A549 (cell line): ENCODE measurements around the gene CNTNAP2. TPM values are rescaled to one million over a fixed set of nuclear protein-coding genes. Genes with fewer than 3 reads are reported as not detected.

ENCODE experiments used
- ATAC-seq, 2 experiments: fragments of 200-7000 bp in 1 of 2; fragments of >200 bp in 1 of 2; cut with Nextera tagmentation in 1 of 2; cut with Tn5 transposase in 1 of 2; 3 replicates each; pipeline versions ENCODE4 v1.8.0 to v1.9.1; 2018 to 2020; ENCODE audit warnings: mild to moderate bottlenecking in 1 of 2, moderate library complexity in 1 of 2
- CTCF ChIA-PET: fragments of 300-600 bp; sonication (Branson Sonifier 250); formaldehyde crosslinking; extraction: SDS; loops from one replicate; lab custom pipeline; 2021; ENCODE audit warnings: antibody characterized with exemption, inconsistent platforms; lab: Yijun Ruan, JAX
- POLR2A ChIA-PET: fragments of 350-600 bp; formaldehyde crosslinking; extraction: SDS; loops from one replicate; lab custom pipeline; 2021; ENCODE audit warnings: antibody characterized with exemption, inconsistent platforms; lab: Yijun Ruan, JAX
- DNase-seq, 2 experiments: peaks; one replicate each; pipeline versions ENCODE4 v3.0.0 to v3.0.0-alpha.2; 2011 to 2016; ENCODE audit warnings: low read depth in 1 of 2, low spot score in 1 of 2
- FAIRE-seq: peaks from 2 replicates; lab custom pipeline; 2011; peaks lifted over from hg19 to GRCh38; lab: Jason Lieb, UNC
- H3K27ac ChIP-seq, 2 experiments: fragments of >200 bp; sonication (Bioruptor Twin); formaldehyde crosslinking; 3 replicates each; pipeline ENCODE4 v1.5.1; 2016 to 2017
- H3K4me1 ChIP-seq: fragments of >200 bp; sonication (Bioruptor Twin); formaldehyde crosslinking; 3 replicates; pipeline ENCODE4 v1.6.1; 2016
- H3K4me2 ChIP-seq: fragments of >200 bp; sonication (Bioruptor Twin); formaldehyde crosslinking; 3 replicates; pipeline ENCODE4 v1.6.1; 2016
- H3K4me3 ChIP-seq: fragments of >200 bp; sonication (Bioruptor Twin); formaldehyde crosslinking; 3 replicates; pipeline ENCODE4 v1.5.1; 2016
- H3K9me3 ChIP-seq: fragments of >200 bp; sonication (Bioruptor Twin); formaldehyde crosslinking; 3 replicates; pipeline ENCODE4 v1.6.1; 2016
- BHLHE40 ChIP-seq: IDR thresholded peaks from 2 replicates; pipeline ENCODE4 v1.6.1; 2012; ENCODE audit warnings: low read depth, low read length, inconsistent platforms
- CBX2 ChIP-seq: fragments of 200-600 bp; sonication (generic); IDR thresholded peaks from 2 replicates; pipeline ENCODE4 v1.6.1; 2016; ENCODE audit warnings: low read depth, mild to moderate bottlenecking, borderline replicate concordance
- CHD4 ChIP-seq: fragments of 200-600 bp; sonication (generic); IDR thresholded peaks from 2 replicates; pipeline ENCODE4 v1.6.1; 2016; ENCODE audit warnings: antibody characterized with exemption, mild to moderate bottlenecking, borderline replicate concordance
- EP300 ChIP-seq, 2 experiments: fragments of >200 bp; sonication (Bioruptor Twin); formaldehyde crosslinking; IDR thresholded peaks; 2 replicates in 1 of 2; 3 replicates in 1 of 2; pipeline ENCODE4 v1.6.1; 2016 to 2017
- ESRRA ChIP-seq: fragments of 150-350 bp; IDR thresholded peaks from 2 replicates; pipeline ENCODE4 v1.6.1; 2014; ENCODE audit warnings: mild to moderate bottlenecking, low read length, borderline replicate concordance
- FOSL2 ChIP-seq, 2 experiments: fragments of 450-650 bp in 1 of 2; fragments of >200 bp in 1 of 2; sonication (Bioruptor Twin) in 1 of 2; formaldehyde crosslinking; IDR thresholded peaks; 2 replicates each; pipeline versions ENCODE4 v1.5.0 to v1.6.1; 2016 to 2020; ENCODE audit warnings: mild to moderate bottlenecking in 1 of 2, moderate library complexity in 1 of 2
- FOXS1 ChIP-seq: fragments of 250-450 bp; sonication (Bioruptor Pico); IDR thresholded peaks from 2 replicates; pipeline ENCODE4 v1.5.0; 2020; ENCODE audit warnings: mild to moderate bottlenecking, moderate library complexity
- GATA3 ChIP-seq: IDR thresholded peaks from 2 replicates; pipeline ENCODE4 v1.6.1; 2012; ENCODE audit warnings: borderline replicate concordance
- HDAC2 ChIP-seq: fragments of 200-600 bp; sonication (generic); IDR thresholded peaks from 2 replicates; pipeline ENCODE4 v1.6.1; 2016
- HEYL ChIP-seq: fragments of 250-450 bp; sonication (Bioruptor Pico); IDR thresholded peaks from 2 replicates; pipeline ENCODE4 v1.8.0; 2021; ENCODE audit warnings: mild to moderate bottlenecking, moderate library complexity
- HOXB13 ChIP-seq: fragments of 250-450 bp; sonication (Bioruptor Pico); IDR thresholded peaks from 2 replicates; pipeline ENCODE4 v1.5.0; 2020; ENCODE audit warnings: low read depth, mild to moderate bottlenecking, moderate library complexity
- HOXB5 ChIP-seq: fragments of 250-450 bp; sonication (Bioruptor Pico); IDR thresholded peaks from 2 replicates; pipeline ENCODE4 v1.5.0; 2020; ENCODE audit warnings: mild to moderate bottlenecking, moderate library complexity
- JUN ChIP-seq, 2 experiments: fragments of >200 bp; sonication (Bioruptor Twin); formaldehyde crosslinking; IDR thresholded peaks; 2 replicates in 1 of 2; 3 replicates in 1 of 2; pipeline ENCODE4 v1.6.1; 2016 to 2017
- NFE2L2 ChIP-seq: fragments of 150-350 bp; conservative IDR thresholded peaks from 2 replicates; pipeline ENCODE4 v1.6.1; 2014; ENCODE audit warnings: low read length
- NPAS2 ChIP-seq: fragments of 250-450 bp; sonication (Bioruptor Pico); IDR thresholded peaks from 2 replicates; pipeline ENCODE4 v1.8.0; 2022; ENCODE audit warnings: mild to moderate bottlenecking, moderate library complexity, borderline replicate concordance
- NR3C1 ChIP-seq: fragments of >200 bp; sonication (Bioruptor Twin); formaldehyde crosslinking; IDR thresholded peaks from 3 replicates; pipeline ENCODE4 v1.6.1; 2017
- PHF8 ChIP-seq: fragments of 200-600 bp; sonication (generic); IDR thresholded peaks from 2 replicates; pipeline ENCODE4 v1.6.1; 2016; ENCODE audit warnings: low read depth, mild to moderate bottlenecking, antibody characterized with exemption, moderate library complexity, borderline replicate concordance
- POLR2AphosphoS2 ChIP-seq: conservative IDR thresholded peaks from 2 replicates; pipeline ENCODE4 v1.6.1; 2012; ENCODE audit warnings: low read length, improper control_type of control experiment, inconsistent platforms
- RCOR1 ChIP-seq: fragments of 150-350 bp; IDR thresholded peaks from 2 replicates; pipeline ENCODE4 v1.6.1; 2014; ENCODE audit warnings: antibody characterized with exemption, low read length, low read depth
- RNF2 ChIP-seq: fragments of 200-600 bp; sonication (generic); IDR thresholded peaks from 2 replicates; pipeline ENCODE4 v1.6.1; 2016; ENCODE audit warnings: low read depth, mild to moderate bottlenecking, antibody characterized with exemption, moderate library complexity, borderline replicate concordance
- SMC3 ChIP-seq: fragments of >200 bp; sonication (Bioruptor Twin); formaldehyde crosslinking; IDR thresholded peaks from 3 replicates; pipeline ENCODE4 v1.6.1; 2018; ENCODE audit warnings: inconsistent platforms
- WGBS: methylation state at CpG from one replicate; pipeline ENCODE4 v1.1.6; 2017; ENCODE audit errors: missing lambda C conversion rate; 5-methylcytosine and 5-hydroxymethylcytosine counted together
- polyA plus RNA-seq, 4 experiments: library from polyadenylated mRNA; depleted of rRNA in 3 of 4; stranded (reverse); fragments of >200 nt; fragmentation: RNase III in 1 of 4; extraction: RNeasy Plus Mini Kit Qiagen cat#74134 plus additional on column Dnase treatment in 1 of 4; gene quantifications; 2 replicates in 3 of 4; 3 replicates in 1 of 4; pipeline ENCODE4 v1.2.3, GENCODE V29; 2011 to 2017

The CNTNAP2 gene
- polyA plus RNA-seq, 2 of the 4 experiments (the other 2 are of a cell fraction) = 0.05 to 0.13 TPM

DNA sequence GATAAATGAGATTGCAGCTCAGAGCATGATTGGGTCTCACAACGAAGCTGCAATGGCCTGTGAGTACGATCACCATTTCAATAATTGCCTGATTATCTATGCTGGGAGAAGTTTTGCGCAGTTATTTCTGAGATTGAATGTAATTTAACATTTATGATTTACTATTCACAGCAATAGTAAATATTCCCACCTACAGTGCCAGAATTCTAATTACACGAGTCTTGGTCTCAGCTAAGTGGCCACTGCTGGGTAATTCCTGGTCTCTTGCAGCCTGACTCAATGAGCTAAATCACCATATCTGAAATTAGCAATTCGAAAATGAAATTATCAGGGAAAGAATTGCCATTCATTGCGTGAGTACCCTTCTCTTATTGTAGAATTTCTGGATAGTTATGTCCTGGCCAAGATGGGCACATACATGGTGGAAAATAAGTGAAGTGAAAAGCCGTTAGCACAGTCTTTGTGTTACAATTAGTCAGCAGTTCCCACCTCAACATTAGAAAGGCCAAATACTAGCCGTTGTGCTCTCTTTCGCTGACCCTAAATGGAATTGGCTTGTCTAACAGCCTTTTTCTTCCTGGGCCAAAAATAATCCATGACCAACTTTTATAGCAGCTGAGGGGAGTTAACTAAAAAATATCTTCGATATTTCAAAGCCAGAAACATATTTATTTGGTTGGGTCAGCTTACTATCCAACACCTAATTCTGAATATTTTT, 1793.0 kb downstream of the CNTNAP2 start:
- Histone ChIP-seq H3K4me3 (no peak overlapping the region), H3K9me3 (no peaks in the 10 kb centered on the region; the same call in 2 of the 3 replicates), H3K4me1 (no peaks in the 10 kb centered on the region), H3K4me2 (no peak overlapping the region), H3K27ac (no peak overlapping the region)
- TF ChIP-seq POLR2AphosphoS2 = no peak
- TF ChIP-seq RCOR1 = no peak
- no peak for TF ChIP-seq HOXB5 (CRISPR knock-in tag)
- TF ChIP-seq ESRRA = no peak
- no peak for TF ChIP-seq HOXB13 (CRISPR knock-in tag)
- no peak for TF ChIP-seq EP300 (IDR thresholded peaks at IDR 0.05)
- no peak for TF ChIP-seq NPAS2
- TF ChIP-seq NR3C1 = no peak
- TF ChIP-seq CBX2 = no peak
- TF ChIP-seq NFE2L2 = no peak
- ChIA-PET CTCF (no interaction called here), POLR2A (no interaction called here)
- 27% methylated on average over 10 of the region's 10 CpGs for WGBS
- ATAC-seq (no peak), DNase-seq (no peak), FAIRE-seq (no peak)

DNA sequence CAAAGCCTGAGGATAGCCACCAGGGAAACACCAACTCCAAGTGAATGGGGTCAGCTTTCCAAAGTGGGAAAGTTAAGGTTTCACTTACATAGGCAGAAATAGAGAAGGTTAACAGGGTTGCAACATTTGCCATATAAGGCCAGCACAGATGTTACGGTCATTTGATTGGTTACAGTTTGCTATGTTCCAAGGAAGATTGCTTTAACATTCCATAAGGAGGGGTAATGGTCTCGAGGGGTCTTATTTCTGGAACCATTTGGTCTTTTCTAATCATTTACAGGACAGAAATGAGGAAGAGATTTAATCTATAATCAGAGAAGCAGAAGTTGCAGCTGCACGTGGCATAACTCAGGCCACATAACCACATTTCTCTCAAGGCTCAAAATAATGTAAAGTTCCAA, 1794.6 kb downstream of the CNTNAP2 start:
- 32% methylated on average over 3 of the region's 3 CpGs for WGBS
- H3K4me1 ChIP-seq = no peaks in the 10 kb centered on the region
- ATAC-seq (no peak), FAIRE-seq (no peak), DNase-seq (no peak)
- H3K9me3 ChIP-seq = no peaks in the 10 kb centered on the region; the same call in 2 of the 3 replicates
- H3K4me2 ChIP-seq = no peak overlapping the region
- H3K27ac ChIP-seq = no peak overlapping the region
- CTCF ChIA-PET = no interaction called here
- H3K4me3 ChIP-seq = no peak overlapping the region
- TF ChIP-seq RCOR1 (no peak), FOXS1 (CRISPR knock-in tag) (no peak), GATA3 (no peak)
- POLR2A ChIA-PET = no interaction called here

DNA sequence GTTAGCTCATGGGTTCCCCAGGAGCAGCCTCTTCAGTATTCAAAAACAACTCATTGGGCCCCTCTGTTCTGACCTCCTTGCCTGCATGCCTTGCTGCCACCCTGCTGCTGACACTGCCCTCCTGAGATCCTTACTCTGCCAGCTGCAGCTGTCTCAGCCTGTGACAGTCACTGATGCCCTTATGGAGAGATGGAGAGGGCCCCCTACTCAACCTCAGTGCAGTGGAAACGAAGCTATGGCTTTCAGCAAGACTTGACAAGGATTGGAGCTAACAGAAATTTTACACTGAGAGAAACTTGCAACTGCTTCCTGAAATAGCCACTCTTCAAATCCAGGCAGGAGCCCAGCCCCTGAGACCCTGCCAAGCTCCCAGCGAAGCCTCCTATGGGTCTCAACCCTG, 1795.7 kb downstream of the CNTNAP2 start:
- WGBS = 4% methylated on average over 2 of the region's 2 CpGs
- ATAC-seq = no peak
- TF ChIP-seq ESRRA (no peak), FOSL2 (IDR thresholded peaks at IDR 0.05) (no peak), FOSL2 (CRISPR knock-in tag; IDR thresholded peaks at IDR 0.05) (no peak), CHD4 (no peak), BHLHE40 (no peak), HDAC2 (no peak), HEYL (no peak), SMC3 (no peak), JUN (IDR thresholded peaks at IDR 0.05) (no peak)

DNA sequence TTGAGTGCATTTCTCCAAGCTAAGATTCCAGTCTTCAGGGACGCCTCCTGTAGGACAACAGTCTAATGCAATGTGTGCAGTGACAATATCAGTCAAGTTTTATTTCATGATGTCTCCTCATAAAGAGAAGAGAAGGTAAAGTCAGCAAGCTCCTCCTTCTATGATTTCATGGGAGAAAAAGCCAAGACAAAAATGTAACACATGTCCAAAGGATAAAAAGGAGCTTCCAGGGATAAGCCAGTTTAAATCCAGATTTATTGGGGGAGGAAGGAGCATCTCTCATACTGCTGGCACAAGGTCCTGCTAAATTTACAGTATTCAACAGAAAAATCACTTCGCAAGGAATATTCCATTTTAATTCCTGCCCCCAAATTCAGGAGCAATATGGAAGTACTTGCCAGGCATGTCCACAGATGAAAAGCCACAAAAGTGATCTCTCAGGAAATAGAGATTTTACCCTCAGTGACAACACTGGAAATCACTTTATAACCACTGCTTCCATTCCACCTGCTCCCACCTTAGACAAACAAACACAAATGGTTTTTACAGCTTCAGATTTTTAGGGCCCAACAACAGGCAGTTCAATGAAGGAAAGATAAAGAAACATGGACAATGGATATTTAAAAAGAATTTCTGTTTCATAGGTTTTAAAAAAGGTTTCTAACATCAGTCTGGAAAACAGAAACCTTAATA, 1796.5 kb downstream of the CNTNAP2 start:
- POLR2A ChIA-PET = no interaction called here
- FAIRE-seq (no peak), ATAC-seq (no peak)
- Histone ChIP-seq H3K4me3 (no peak overlapping the region), H3K27ac (no peak overlapping the region)
- 44% methylated on average over 2 of the region's 2 CpGs for WGBS
- no peak for TF ChIP-seq BHLHE40
- no peak for TF ChIP-seq NFE2L2
- TF ChIP-seq RNF2 = no peak
- no peak for TF ChIP-seq PHF8
- TF ChIP-seq, all 56 proteins: peak for 0
- DNase-seq = no peak
- Histone ChIP-seq H3K4me2 (no peak overlapping the region), H3K4me1 (no peaks in the 10 kb centered on the region), H3K9me3 (no peaks in the 10 kb centered on the region; the same call in 2 of the 3 replicates)
- CTCF ChIA-PET = no interaction called here

More for the DNA sequence above, 1795.7 kb downstream of the CNTNAP2 start:
- Histone ChIP-seq H3K4me1 (no peaks in the 10 kb centered on the region), H3K4me2 (no peak overlapping the region), H3K27ac (no peak overlapping the region), H3K4me3 (no peak overlapping the region), H3K9me3 (no peaks in the 10 kb centered on the region; the same call in 2 of the 3 replicates)
- CTCF ChIA-PET = no interaction called here
- POLR2A ChIA-PET = no interaction called here
- DNase-seq = no peak
- FAIRE-seq = no peak
